Upper lobe of left lung (tissue), 6 donors: Measurements from ENCODE around the gene AKAP3. TPM values are rescaled to one million over a fixed set of nuclear protein-coding genes. Genes with fewer than 3 reads are reported as not detected.

Source experiments
- ATAC-seq, 2 donors: fragments of 200-7000 bp; cut with Tn5 transposase; one replicate each; pipeline ENCODE4 v1.9.1; 2022; ENCODE audit warnings: mild to moderate bottlenecking in 2 of 2, moderate library complexity in 2 of 2; ENCODE audit not compliant: low FRiP score in 2 of 2
- DNase-seq, 2 donors: peaks; one replicate each; pipeline ENCODE4 v3.0.0-alpha.2; 2019 to 2020
- H3K27ac ChIP-seq, 4 donors: fragments of 200-600 bp; sonication (generic); one replicate each; pipeline ENCODE4 v1.5.1; 2016 to 2019
- H3K27me3 ChIP-seq, 4 donors: fragments of 200-600 bp; sonication (generic); one replicate each; pipeline ENCODE4 v1.5.1; 2017 to 2019
- H3K36me3 ChIP-seq, 4 donors: fragments of 200-600 bp; sonication (generic); one replicate each; pipeline ENCODE4 v1.5.1; 2016 to 2019
- H3K4me1 ChIP-seq, 4 donors: fragments of 200-600 bp; sonication (generic); one replicate each; pipeline ENCODE4 v1.5.1; 2018 to 2019
- H3K4me3 ChIP-seq, 4 donors: fragments of 200-600 bp; sonication (generic); one replicate each; pipeline ENCODE4 v1.5.1; 2017 to 2019; ENCODE audit warnings: mild to moderate bottlenecking in 2 of 4, moderate library complexity in 1 of 4
- H3K9me3 ChIP-seq, 4 donors: fragments of 200-600 bp; sonication (generic); one replicate each; pipeline ENCODE4 v1.5.1; 2018 to 2019
- CTCF ChIP-seq, 6 experiments: fragments of 450-650 bp in 4 of 6; fragments of 200-600 bp in 2 of 6; sonication (generic) in 2 of 6; IDR thresholded peaks; one replicate each; pipeline ENCODE4 v1.5.1; 2016 to 2019; ENCODE audit warnings: antibody characterized with exemption in 6 of 6
- EP300 ChIP-seq, 4 donors: sonication (generic); formaldehyde crosslinking; IDR thresholded peaks; one replicate each; pipeline ENCODE4 v1.5.1; 2017; ENCODE audit warnings: antibody characterized with exemption in 4 of 4, control low read depth in 2 of 4
- POLR2A ChIP-seq, 4 donors: fragments of 450-650 bp; IDR thresholded peaks; one replicate each; pipeline ENCODE4 v1.5.1; 2016 to 2017; ENCODE audit warnings: antibody characterized with exemption in 4 of 4, mild to moderate bottlenecking in 2 of 4
- POLR2AphosphoS5 ChIP-seq, 2 donors: sonication (generic); formaldehyde crosslinking; IDR thresholded peaks; one replicate each; pipeline ENCODE4 v1.5.1; 2017; ENCODE audit warnings: antibody characterized with exemption in 2 of 2
- WGBS, 2 donors: methylation state at CpG; one replicate each; pipeline ENCODE4 v1.1.5; 2017 to 2018; 5-methylcytosine and 5-hydroxymethylcytosine counted together
- total RNA-seq, 6 donors: library from RNA; depleted of rRNA in 4 of 6; stranded (reverse); fragments of >200 nt in 4 of 6; gene quantifications; one replicate each; pipeline versions ENCODE4 v1.1.0 to v1.2.1, GENCODE V29; 2016 to 2021
- donor health status: DM: no; HTN: no; CAD: no; lungs with moderate emphysema.
- donor health status: DM: no; HTN: yes; CAD: no; lungs with severe emphysema.

AKAP3 gene
- total RNA-seq, 6 donors from 2014 or later = 0.57 to 5.2 (median 1.8) TPM; not detected in 1

GRCh38 chr12:4584896-4585295 lies 64.0 kb downstream of the AKAP3 start:
- H3K27ac ChIP-seq = no peak overlapping the region
- H3K27me3 ChIP-seq = no peaks in the 10 kb centered on the region
- DNase-seq = no peak
- WGBS, 2 donors = 85 to 87% methylated on average over 6 to 7 of the region's 7 CpGs
- TF ChIP-seq POLR2A (IDR thresholded peaks at IDR 0.05) (no peak), CTCF (IDR thresholded peaks at IDR 0.05) (no peak), EP300 (IDR thresholded peaks at IDR 0.05) (no peak), POLR2AphosphoS5 (IDR thresholded peaks at IDR 0.05) (no peak)
- no peak overlapping the region for H3K4me3 ChIP-seq
- peaks cover 0 to 6% (median 0%) of the 10 kb centered on the region in 4 donors for H3K4me1 ChIP-seq
- H3K36me3 ChIP-seq = no peaks in the 10 kb centered on the region
- ATAC-seq = no peak
- no peaks in the 10 kb centered on the region for H3K9me3 ChIP-seq

GRCh38 chr12:4584281-4584680 lies 64.6 kb downstream of the AKAP3 start:
- Histone ChIP-seq H3K9me3 (no peaks in the 10 kb centered on the region), H3K4me1 (peaks cover 0 to 12% (median 1%) of the 10 kb centered on the region in 4 donors), H3K27ac (no peak overlapping the region), H3K4me3 (no peak overlapping the region), H3K27me3 (no peaks in the 10 kb centered on the region), H3K36me3 (no peaks in the 10 kb centered on the region)
- TF ChIP-seq EP300 (IDR thresholded peaks at IDR 0.05) (no peak), POLR2AphosphoS5 (IDR thresholded peaks at IDR 0.05) (no peak), CTCF (IDR thresholded peaks at IDR 0.05) (no peak), POLR2A (IDR thresholded peaks at IDR 0.05) (no peak)
- ATAC-seq (no peak), DNase-seq (no peak)
- WGBS, 2 donors = 91 to 94% methylated on average over 6 of the region's 6 CpGs

- no peak for ATAC-seq
- no peak for TF ChIP-seq EP300 (IDR thresholded peaks at IDR 0.05)
- TF ChIP-seq CTCF (IDR thresholded peaks at IDR 0.05) = no peak
- no peak for TF ChIP-seq POLR2AphosphoS5 (IDR thresholded peaks at IDR 0.05)
- no peak for TF ChIP-seq POLR2A (IDR thresholded peaks at IDR 0.05)
- Histone ChIP-seq H3K36me3 (no peaks in the 10 kb centered on the region), H3K4me1 (peaks cover 0 to 14% (median 4%) of the 10 kb centered on the region in 4 donors), H3K9me3 (no peaks in the 10 kb centered on the region), H3K27ac (no peak overlapping the region), H3K4me3 (no peak overlapping the region), H3K27me3 (no peaks in the 10 kb centered on the region)
- WGBS, 2 donors = 50 to 81% methylated on average over 1 to 3 of the region's 3 CpGs
- DNase-seq = no peak
Measured at GRCh38 chr12:4580281-4580688, 68.6 kb downstream of the AKAP3 start.

- H3K27me3 ChIP-seq = no peaks in the 10 kb centered on the region
- H3K36me3 ChIP-seq = no peaks in the 10 kb centered on the region
- no peaks in the 10 kb centered on the region for H3K9me3 ChIP-seq
- 26 to 37% methylated on average over 8 of the region's 8 CpGs for WGBS, 2 donors
- TF ChIP-seq POLR2AphosphoS5 (IDR thresholded peaks at IDR 0.05) = no peak
- TF ChIP-seq CTCF (IDR thresholded peaks at IDR 0.05) = peak in 1 of 6 experiments; percentile 7
- peaks cover 0 to 14% (median 4%) of the 10 kb centered on the region in 4 donors for H3K4me1 ChIP-seq
- ATAC-seq = peak; percentile 22 to 63
- H3K27ac ChIP-seq = peak overlapping the region in 1 of 4 donors; percentile 17
- no peak for DNase-seq
- no peak overlapping the region for H3K4me3 ChIP-seq
Measured at GRCh38 chr12:4579305-4580102, 69.3 kb downstream of the AKAP3 start.

GRCh38 chr12:4572680-4573079 lies 76.2 kb downstream of the AKAP3 start:
- no peak overlapping the region for H3K4me3 ChIP-seq
- no peaks in the 10 kb centered on the region for H3K9me3 ChIP-seq
- ATAC-seq = no peak
- WGBS, 2 donors = 63 to 72% methylated on average over 7 of the region's 7 CpGs
- H3K36me3 ChIP-seq = no peaks in the 10 kb centered on the region
- no peaks in the 10 kb centered on the region for H3K27me3 ChIP-seq
- TF ChIP-seq POLR2A (IDR thresholded peaks at IDR 0.05) (no peak), POLR2AphosphoS5 (IDR thresholded peaks at IDR 0.05) (peak in 1 of 2 donors; percentile 47), CTCF (IDR thresholded peaks at IDR 0.05) (no peak), EP300 (IDR thresholded peaks at IDR 0.05) (peak in 2 of 4 donors; percentile 56 to 70)
- H3K4me1 ChIP-seq = peaks cover 0 to 9% (median 2%) of the 10 kb centered on the region in 4 donors
- DNase-seq = no peak
- peak overlapping the region in 3 of 4 donors; percentile 66 to 73 (median 70) for H3K27ac ChIP-seq
